NT2/D1 (cell line): Measurements from ENCODE around the gene CELF2.

Source experiments
- DNase-seq: peaks from one replicate; pipeline ENCODE4 v3.0.0-alpha.2; 2011; ENCODE audit warnings: low read depth, low spot score
- H3K27me3 ChIP-seq: 2 replicates; pipeline ENCODE4 v1.6.0; 2011; ENCODE audit warnings: mild to moderate bottlenecking; ENCODE audit not compliant: insufficient read length, insufficient read depth
- H3K36me3 ChIP-seq: 2 replicates; pipeline ENCODE4 v1.6.1; 2011; ENCODE audit warnings: mild to moderate bottlenecking, low read length, mixed read lengths; ENCODE audit not compliant: insufficient read depth, insufficient read length
- H3K4me1 ChIP-seq: 2 replicates; pipeline ENCODE4 v1.5.1; 2011; ENCODE audit not compliant: insufficient read depth, insufficient read length
- H3K4me3 ChIP-seq: 2 replicates; pipeline ENCODE4 v1.5.1; 2011; ENCODE audit warnings: low read depth; ENCODE audit not compliant: insufficient read length
- H3K9ac ChIP-seq: 2 replicates; pipeline ENCODE4 v1.6.0; 2011; ENCODE audit warnings: low read depth; ENCODE audit not compliant: insufficient read length
- H3K9me3 ChIP-seq: 2 replicates; pipeline ENCODE4 v1.5.1; 2011; ENCODE audit warnings: mild to moderate bottlenecking, low read length; ENCODE audit not compliant: insufficient read depth
- SUZ12 ChIP-seq: IDR thresholded peaks from 2 replicates; pipeline ENCODE4 v1.6.1; 2011; ENCODE audit not compliant: insufficient read length, insufficient read depth; ENCODE audit errors: extremely low read depth
- YY1 ChIP-seq: IDR thresholded peaks from 2 replicates; pipeline ENCODE4 v1.6.1; 2011; ENCODE audit not compliant: insufficient read length, insufficient read depth
- ZNF274 ChIP-seq: IDR thresholded peaks from 2 replicates; pipeline ENCODE4 v1.6.1; 2011; ENCODE audit warnings: mild to moderate bottlenecking, low read depth, low read length

The CELF2 gene

GRCh38 chr10:11255156-11255555, 237.5 kb downstream of the CELF2 start:
- no peak for DNase-seq
- no peaks in the 10 kb centered on the region for H3K36me3 ChIP-seq
- no peak overlapping the region for H3K9ac ChIP-seq
- no peaks in the 10 kb centered on the region for H3K4me1 ChIP-seq
- H3K9me3 ChIP-seq, result no peaks in the 10 kb centered on the region
- TF ChIP-seq YY1 (no peak), SUZ12 (no peak), ZNF274 (no peak)
- H3K27me3 ChIP-seq, result no peaks in the 10 kb centered on the region
- no peak overlapping the region for H3K4me3 ChIP-seq

GRCh38 chr10:11255796-11256444, 238.2 kb downstream of the CELF2 start:
- no peaks in the 10 kb centered on the region for H3K36me3 ChIP-seq
- TF ChIP-seq YY1 (no peak), SUZ12 (no peak), ZNF274 (no peak)
- H3K9ac ChIP-seq, result no peak overlapping the region
- DNase-seq, result no peak
- H3K9me3 ChIP-seq, result no peaks in the 10 kb centered on the region
- H3K4me3 ChIP-seq, result no peak overlapping the region
- no peaks in the 10 kb centered on the region for H3K27me3 ChIP-seq
- H3K4me1 ChIP-seq, result no peaks in the 10 kb centered on the region

GRCh38 chr10:11256896-11257295, 239.2 kb downstream of the CELF2 start:
- peaks cover 3% of the 10 kb centered on the region for H3K36me3 ChIP-seq

GRCh38 chr10:11257440-11258090, 239.9 kb downstream of the CELF2 start:
- DNase-seq, result no peak
- H3K36me3 ChIP-seq, result peaks cover 3% of the 10 kb centered on the region
- no peaks in the 10 kb centered on the region for H3K4me1 ChIP-seq

More at GRCh38 chr10:11256896-11257295, 239.2 kb downstream of the CELF2 start:
- Histone ChIP-seq H3K9ac (no peak overlapping the region), H3K9me3 (no peaks in the 10 kb centered on the region), H3K4me3 (no peak overlapping the region), H3K4me1 (no peaks in the 10 kb centered on the region), H3K27me3 (no peaks in the 10 kb centered on the region)
- TF ChIP-seq YY1 (no peak), ZNF274 (no peak), SUZ12 (no peak)
- DNase-seq, result no peak

GRCh38 chr10:11260170-11260569, 242.5 kb downstream of the CELF2 start:
- H3K4me1 ChIP-seq, result no peaks in the 10 kb centered on the region
- no peaks in the 10 kb centered on the region for H3K9me3 ChIP-seq
- TF ChIP-seq SUZ12 (no peak), YY1 (no peak), ZNF274 (no peak)
- no peaks in the 10 kb centered on the region for H3K27me3 ChIP-seq
- DNase-seq, result no peak
- H3K9ac ChIP-seq, result no peak overlapping the region
- no peak overlapping the region for H3K4me3 ChIP-seq
- peaks cover 3% of the 10 kb centered on the region for H3K36me3 ChIP-seq

More at GRCh38 chr10:11257440-11258090, 239.9 kb downstream of the CELF2 start:
- no peak overlapping the region for H3K4me3 ChIP-seq
- H3K27me3 ChIP-seq, result no peaks in the 10 kb centered on the region
- TF ChIP-seq ZNF274 (no peak), SUZ12 (no peak), YY1 (no peak)
- H3K9ac ChIP-seq, result no peak overlapping the region
- no peaks in the 10 kb centered on the region for H3K9me3 ChIP-seq

GRCh38 chr10:11261143-11261542, 243.5 kb downstream of the CELF2 start:
- Histone ChIP-seq H3K9ac (no peak overlapping the region), H3K4me3 (no peak overlapping the region), H3K36me3 (peaks cover 3% of the 10 kb centered on the region), H3K27me3 (no peaks in the 10 kb centered on the region), H3K4me1 (no peaks in the 10 kb centered on the region), H3K9me3 (no peaks in the 10 kb centered on the region)
- TF ChIP-seq ZNF274 (no peak), SUZ12 (no peak), YY1 (no peak)
- no peak for DNase-seq

- no peaks in the 10 kb centered on the region for H3K4me1 ChIP-seq
- no peak for DNase-seq
- TF ChIP-seq ZNF274 (no peak), SUZ12 (no peak), YY1 (no peak)
- H3K9ac ChIP-seq, result no peak overlapping the region
- H3K27me3 ChIP-seq, result no peaks in the 10 kb centered on the region
- H3K36me3 ChIP-seq, result peaks cover 3% of the 10 kb centered on the region
- H3K4me3 ChIP-seq, result no peak overlapping the region
- H3K9me3 ChIP-seq, result no peaks in the 10 kb centered on the region
Observed at GRCh38 chr10:11261687-11262493, 244.2 kb downstream of the CELF2 start.
